Fibroblast of mammary gland (primary cell): ENCODE results near the gene EDN3.

Experiments used
- DNase-seq: peaks from one replicate; pipeline ENCODE4 v3.0.0-alpha.2; 2010; ENCODE audit warnings: low read depth
- H3K4me3 ChIP-seq: 2 replicates; pipeline ENCODE4 v1.5.1; 2011; ENCODE audit warnings: low read depth, mild to moderate bottlenecking, low read length, moderate library complexity; ENCODE audit not compliant: control insufficient read depth
- TF ChIP-seq, protein P1 (sequence below): conservative IDR thresholded peaks from 2 replicates; pipeline ENCODE4 v1.5.1; 2011; ENCODE audit warnings: low read depth, low read length, inconsistent platforms; ENCODE audit not compliant: control insufficient read depth, insufficient read depth

EDN3 gene

DNA sequence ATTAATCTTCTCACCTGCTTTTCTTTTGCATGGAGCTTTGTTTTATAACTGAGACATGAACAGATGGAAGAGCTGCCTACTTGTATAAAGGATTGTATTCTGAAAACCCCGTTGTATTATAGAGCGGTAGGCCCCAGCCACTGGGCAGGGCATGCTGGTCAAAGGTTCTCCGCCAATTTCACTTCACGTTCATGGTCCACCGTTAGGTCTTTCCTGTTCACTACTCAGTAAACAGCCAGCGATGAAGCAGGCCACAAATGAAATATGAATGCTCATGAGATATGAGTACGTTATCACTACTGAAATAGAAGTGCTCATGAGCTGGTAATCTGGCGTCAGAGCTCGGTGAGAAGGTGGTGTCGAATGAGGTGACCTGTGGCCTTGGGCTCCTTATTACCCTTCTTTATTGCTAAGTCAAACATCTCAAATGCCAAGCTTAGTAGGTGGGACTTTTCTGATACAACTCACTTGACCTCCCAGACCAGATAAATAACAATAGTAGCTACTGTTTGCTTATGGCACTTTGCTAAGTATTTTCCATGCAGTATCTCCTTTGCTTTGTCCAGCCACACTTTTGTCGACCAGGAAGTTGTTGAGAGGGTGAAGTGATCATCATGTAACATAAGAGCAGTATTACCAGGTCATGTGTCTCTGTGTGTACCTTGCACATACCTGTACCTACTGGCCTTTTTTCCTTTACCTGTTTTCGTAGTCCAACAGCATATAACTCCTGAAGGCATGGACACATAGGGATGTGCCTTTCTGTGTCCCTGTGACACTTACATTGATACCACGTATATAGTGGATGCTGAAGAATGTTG lies 16.7 kb downstream of the EDN3 start:
- TF ChIP-seq, protein P1, sequence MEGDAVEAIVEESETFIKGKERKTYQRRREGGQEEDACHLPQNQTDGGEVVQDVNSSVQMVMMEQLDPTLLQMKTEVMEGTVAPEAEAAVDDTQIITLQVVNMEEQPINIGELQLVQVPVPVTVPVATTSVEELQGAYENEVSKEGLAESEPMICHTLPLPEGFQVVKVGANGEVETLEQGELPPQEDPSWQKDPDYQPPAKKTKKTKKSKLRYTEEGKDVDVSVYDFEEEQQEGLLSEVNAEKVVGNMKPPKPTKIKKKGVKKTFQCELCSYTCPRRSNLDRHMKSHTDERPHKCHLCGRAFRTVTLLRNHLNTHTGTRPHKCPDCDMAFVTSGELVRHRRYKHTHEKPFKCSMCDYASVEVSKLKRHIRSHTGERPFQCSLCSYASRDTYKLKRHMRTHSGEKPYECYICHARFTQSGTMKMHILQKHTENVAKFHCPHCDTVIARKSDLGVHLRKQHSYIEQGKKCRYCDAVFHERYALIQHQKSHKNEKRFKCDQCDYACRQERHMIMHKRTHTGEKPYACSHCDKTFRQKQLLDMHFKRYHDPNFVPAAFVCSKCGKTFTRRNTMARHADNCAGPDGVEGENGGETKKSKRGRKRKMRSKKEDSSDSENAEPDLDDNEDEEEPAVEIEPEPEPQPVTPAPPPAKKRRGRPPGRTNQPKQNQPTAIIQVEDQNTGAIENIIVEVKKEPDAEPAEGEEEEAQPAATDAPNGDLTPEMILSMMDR, result no peak
- no peak overlapping the region for H3K4me3 ChIP-seq
- DNase-seq, result no peak

DNA sequence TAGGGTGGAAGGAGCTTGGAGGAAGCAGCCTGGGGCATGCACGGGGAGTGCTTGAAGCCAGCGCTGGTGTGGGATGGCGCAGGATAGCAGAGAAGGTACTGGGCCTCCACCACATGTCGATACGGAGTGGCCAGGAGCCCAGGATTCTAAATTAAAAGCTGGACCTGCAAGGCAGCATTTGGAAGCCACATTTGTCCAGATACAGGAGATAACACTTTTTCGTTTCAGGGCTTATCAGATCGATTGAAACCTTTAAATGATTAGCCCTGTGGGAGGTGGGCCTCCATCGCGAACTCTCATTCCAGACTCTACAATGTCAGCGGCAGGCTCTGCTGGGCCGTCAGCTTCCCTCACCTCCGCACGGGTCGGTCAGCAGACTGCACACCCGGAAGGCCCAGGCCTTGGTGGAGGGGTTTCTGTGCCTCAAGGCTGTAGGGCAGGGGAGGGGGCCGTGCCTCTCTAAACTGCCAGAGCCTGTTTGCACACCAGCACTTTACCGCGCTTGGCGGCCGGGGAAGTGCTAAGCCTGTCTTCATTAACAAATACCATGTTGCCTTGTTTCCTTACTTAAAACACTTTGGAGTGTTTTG lies 17.9 kb downstream of the EDN3 start:
- H3K4me3 ChIP-seq, result no peak overlapping the region
- TF ChIP-seq, protein P1, result no peak
- DNase-seq, result no peak

- TF ChIP-seq, protein P1, result no peak
- no peak for DNase-seq
- H3K4me3 ChIP-seq, result no peak overlapping the region
Observed at GRCh38 chr20:59318803-59319202, 18.4 kb downstream of the EDN3 start.

DNA sequence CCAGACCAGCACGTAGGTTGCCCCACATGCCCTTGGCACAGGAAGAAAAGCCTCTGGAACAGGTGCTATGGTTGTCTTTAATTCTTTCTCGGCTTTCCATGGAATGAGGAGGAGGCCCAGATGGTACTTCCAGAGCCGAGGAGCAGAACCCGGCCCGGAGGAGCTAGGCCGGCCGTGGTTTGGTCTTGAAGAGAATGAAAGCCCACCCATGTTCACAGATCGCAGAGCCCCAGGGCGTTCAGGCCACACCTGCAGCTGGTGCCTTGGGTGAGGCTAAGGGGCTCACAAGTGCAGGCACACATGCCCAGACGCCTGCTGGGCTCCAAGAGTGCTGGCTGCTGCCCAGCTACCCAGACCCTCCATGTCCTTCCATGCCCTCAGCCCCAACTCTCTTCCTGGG lies 20.0 kb downstream of the EDN3 start:
- no peak for DNase-seq
- H3K4me3 ChIP-seq, result no peak overlapping the region
- TF ChIP-seq, protein P1, result no peak

- DNase-seq, result no peak
- TF ChIP-seq, protein P1, result no peak
- H3K4me3 ChIP-seq, result no peak overlapping the region
Observed at GRCh38 chr20:59320854-59321647, 20.6 kb downstream of the EDN3 start.

DNA sequence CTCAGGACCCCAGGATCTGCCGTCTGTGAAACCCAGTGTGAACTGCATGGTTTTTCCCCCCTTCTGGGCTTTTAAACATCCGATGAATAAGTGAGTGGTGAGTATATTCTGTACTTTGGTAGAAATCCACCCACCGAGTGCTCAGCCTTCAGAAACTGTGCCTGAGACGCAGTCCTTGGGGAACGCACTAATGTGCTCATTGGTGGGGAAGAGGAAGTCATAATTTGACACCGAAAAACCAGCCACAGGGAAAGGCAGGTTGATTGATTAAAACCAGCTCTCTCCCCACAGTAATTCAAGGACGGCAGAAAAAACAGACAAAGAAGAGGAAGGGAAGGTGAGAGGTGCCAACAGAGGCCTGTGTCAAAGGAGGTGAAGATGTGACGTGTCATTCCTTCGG lies 21.7 kb downstream of the EDN3 start:
- TF ChIP-seq, protein P1, result no peak
- H3K4me3 ChIP-seq, result no peak overlapping the region
- DNase-seq, result no peak
